Heart left ventricle (tissue), 16 donors: Measurements from ENCODE around the gene COMMD7. TPM values are rescaled to one million over a fixed set of nuclear protein-coding genes. Genes with fewer than 3 reads are reported as not detected.
A peak's percentile ranks its signal among the peaks of the same experiment; 100 is the strongest.
"Not testable (repeated sequence)": the region's sequence is repeated elsewhere in the genome, so short reads cannot be mapped to it uniquely, and the experiment has no call there.

Source experiments
- ATAC-seq, 4 donors: fragments of 200-7000 bp; cut with Tn5 transposase; one replicate each; pipeline ENCODE4 v1.9.1; 2020 to 2022; ENCODE audit warnings: moderate library complexity in 4 of 4, mild to moderate bottlenecking in 3 of 4, moderate number of reproducible peaks in 1 of 4
- DNase-seq, 5 donors: peaks; one replicate each; pipeline ENCODE4 v3.0.0-alpha.2; 2020
- H3K27ac ChIP-seq, 12 donors: fragments of 200-600 bp; sonication (generic) in 4 of 12; one replicate each; pipeline versions ENCODE4 v1.5.0 to v1.8.0; 2016 to 2022; ENCODE audit warnings: mild to moderate bottlenecking in 2 of 12
- H3K27me3 ChIP-seq, 9 donors: fragments of 200-600 bp; sonication (generic) in 2 of 9; one replicate each; pipeline versions ENCODE4 v1.5.1 to v1.8.0; 2016 to 2022; ENCODE audit warnings: mild to moderate bottlenecking in 3 of 9
- H3K36me3 ChIP-seq, 9 donors: fragments of 200-600 bp; sonication (generic) in 2 of 9; one replicate each; pipeline versions ENCODE4 v1.5.0 to v1.8.0; 2018 to 2022; ENCODE audit warnings: mild to moderate bottlenecking in 2 of 9
- H3K4me1 ChIP-seq, 12 donors: fragments of 200-600 bp; sonication (generic) in 4 of 12; one replicate each; pipeline versions ENCODE4 v1.5.0 to v1.8.0; 2016 to 2022; ENCODE audit warnings: mild to moderate bottlenecking in 3 of 12
- H3K4me3 ChIP-seq, 12 donors: fragments of 200-600 bp; sonication (generic) in 4 of 12; one replicate each; pipeline versions ENCODE4 v1.5.0 to v1.8.0; 2017 to 2022; ENCODE audit warnings: mild to moderate bottlenecking in 9 of 12, moderate library complexity in 4 of 12
- H3K9me3 ChIP-seq, 12 donors: fragments of 200-600 bp; sonication (generic) in 4 of 12; one replicate each; pipeline versions ENCODE4 v1.5.0 to v1.8.0; 2016 to 2022; ENCODE audit warnings: mild to moderate bottlenecking in 1 of 12
- CTCF ChIP-seq, 12 donors: fragments of 200-600 bp; sonication (generic) in 4 of 12; IDR thresholded peaks; one replicate each; pipeline versions ENCODE4 v1.5.0 to v1.8.0; 2018 to 2022; ENCODE audit warnings: antibody characterized with exemption in 12 of 12, mild to moderate bottlenecking in 5 of 12
- POLR2A ChIP-seq, 2 donors: fragments of 450-650 bp; IDR thresholded peaks; one replicate each; pipeline ENCODE4 v1.6.1; 2017; ENCODE audit warnings: antibody characterized with exemption in 2 of 2, mild to moderate bottlenecking in 2 of 2, moderate library complexity in 2 of 2
- WGBS, 4 donors: extraction: QIAGEN DNeasy Blood & Tissue Kit in 2 of 4; methylation state at CpG; one replicate each; pipeline versions ENCODE4 v1.1.5 to v1.1.7; 2013 to 2018; 5-methylcytosine and 5-hydroxymethylcytosine counted together
- intact Hi-C, 10 donors: fragments of 100-400 bp; cut with DNase I; formaldehyde crosslinking; loops; one replicate each; pipeline versions ENCODE4 v1.11.1 to v1.14.2; 2022
- polyA plus RNA-seq, 2 donors: library from polyadenylated mRNA; stranded (reverse); fragments of 200-250 nt; gene quantifications; one replicate each; pipeline ENCODE4 v1.2.3, GENCODE V29; 2013
- total RNA-seq, 9 donors: library from RNA; depleted of rRNA in 2 of 9; stranded (reverse); fragments of >200 nt in 2 of 9; fragmentation: NEBNext Ultra II Directional in 3 of 9; extraction: Animal tissue kit (Norgen Biotek cat#: 25700) in 3 of 9; gene quantifications; one replicate each; pipeline versions ENCODE4 v1.1.0 to v1.2.4, GENCODE V29; 2016 to 2023
- donor health status: ischemic (EF 13 %, LVEDD 7.1; RV severe dilation, severe dysfunction).
- donor health status: healthy with polysubstance abuse.
- donor health status: DM: no; HTN: yes; CAD: no.
- donor health status: DM: no; HTN: no; CAD: no.
- donor health status: ischemic (EF 25% LVEDD 6.9; RV normal size, moderate dysfunction).
- donor health status: ischemic (EF 25% LVEDD 5.7; RV mildly dilated, moderate dysfunction).
- donor health status: healthy.
- donor health status: DM: yes; HTN: yes; CAD: no.
- donor health status: ischemic (EF 35%, LVEDD 5.7; RV mildly dilated, moderate dysfunction).
- donor health status: nonischemic (EF 11% LVEDD 7.7; RV severe dilation, severe dysfunction).
- donor health status: DM: yes; HTN: yes; CAD: no.
- donor health status: PGD.
- donor health status: ischemic (EF 29% LVEDD 5.4; RV normal size, mild dysfunction).
- donor health status: nonischemic (EF 23%, LVEDD 6.1; RV moderate dilation, normal function).

The COMMD7 gene
- total and polyA plus RNA-seq, 11 donors: 30.3 to 72.4 (median 43.7) TPM

- no peak for TF ChIP-seq CTCF (IDR thresholded peaks at IDR 0.05)
- TF ChIP-seq POLR2A (IDR thresholded peaks at IDR 0.05): no peak
- DNase-seq (no peak), ATAC-seq (peak in 1 of 4 donors; percentile 34)
- Histone ChIP-seq H3K4me3 (no peak overlapping the region), H3K4me1 (peaks cover 0 to 23% (median 9%) of the 10 kb centered on the region in 12 donors), H3K27me3 (no peaks in the 10 kb centered on the region), H3K9me3 (no peaks in the 10 kb centered on the region), H3K27ac (peak overlapping the region in 1 of 12 donors; percentile 50), H3K36me3 (peaks cover 0 to 19% (median 3%) of the 10 kb centered on the region in 9 donors)
- intact Hi-C loops: no loop called here
- 59 to 68% (median 60%) methylated on average over 7 of the region's 7 CpGs for WGBS, 4 donors
Measured at GRCh38 chr20:32737371-32738223, 5.7 kb downstream of the COMMD7 start.

GRCh38 chr20:32731882-32732266 is 11.4 kb downstream of the COMMD7 start:
- TF ChIP-seq CTCF (IDR thresholded peaks at IDR 0.05) (no peak), POLR2A (IDR thresholded peaks at IDR 0.05) (no peak)
- Histone ChIP-seq H3K27me3 (no peaks in the 10 kb centered on the region), H3K36me3 (peaks cover 0 to 55% (median 16%) of the 10 kb centered on the region in 9 donors), H3K9me3 (no peaks in the 10 kb centered on the region), H3K4me1 (peaks cover 0 to 11% (median 0%) of the 10 kb centered on the region in 12 donors), H3K4me3 (no peak overlapping the region), H3K27ac (no peak overlapping the region)
- intact Hi-C loops: no loop called here
- WGBS, 4 donors: 86 to 91% (median 88%) methylated on average over 4 of the region's 4 CpGs
- ATAC-seq (no peak), DNase-seq (no peak)

GRCh38 chr20:32729334-32729733 is 13.9 kb downstream of the COMMD7 start:
- H3K4me1 ChIP-seq: peaks cover 0 to 11% (median 0%) of the 10 kb centered on the region in 12 donors
- H3K27ac ChIP-seq, ATAC-seq, H3K9me3 ChIP-seq, DNase-seq, H3K27me3 ChIP-seq, H3K4me3 ChIP-seq, intact Hi-C loops: not testable (repeated sequence)
- peaks cover 0 to 62% (median 34%) of the 10 kb centered on the region in 9 donors for H3K36me3 ChIP-seq
- 93 to 99% (median 97%) methylated on average over 5 of the region's 5 CpGs for WGBS, 4 donors

- H3K36me3 ChIP-seq: peaks cover 0 to 62% (median 34%) of the 10 kb centered on the region in 9 donors
Measured at GRCh38 chr20:32728435-32728834, 14.8 kb downstream of the COMMD7 start.

GRCh38 chr20:32727683-32728082 is 15.6 kb downstream of the COMMD7 start:
- DNase-seq: peak in 1 of 5 donors; percentile 62
- Histone ChIP-seq H3K9me3 (no peaks in the 10 kb centered on the region), H3K36me3 (peaks cover 0 to 62% (median 34%) of the 10 kb centered on the region in 9 donors), H3K27ac (no peak overlapping the region), H3K27me3 (no peaks in the 10 kb centered on the region), H3K4me3 (no peak overlapping the region), H3K4me1 (peaks cover 0 to 11% (median 0%) of the 10 kb centered on the region in 12 donors)
- 42 to 65% (median 52%) methylated on average over 6 to 7 of the region's 7 CpGs for WGBS, 4 donors
- intact Hi-C loops: no loop called here
- TF ChIP-seq POLR2A (IDR thresholded peaks at IDR 0.05) (no peak), CTCF (IDR thresholded peaks at IDR 0.05) (no peak)
- ATAC-seq: peak; percentile 37 to 92 (median 55)

More at GRCh38 chr20:32728435-32728834, 14.8 kb downstream of the COMMD7 start:
- intact Hi-C loops, H3K27ac ChIP-seq, DNase-seq, H3K9me3 ChIP-seq, H3K4me3 ChIP-seq, H3K27me3 ChIP-seq, ATAC-seq: not testable (repeated sequence)
- WGBS, 4 donors: 87 to 93% (median 93%) methylated on average over 6 of the region's 6 CpGs
- peaks cover 0 to 11% (median 0%) of the 10 kb centered on the region in 12 donors for H3K4me1 ChIP-seq
